Islet of Langerhans (tissue), 1 donor: ENCODE data around the gene BEX5.
"Not testable (repeated sequence)": the region's sequence is repeated elsewhere in the genome, so short reads cannot be mapped to it uniquely, and the experiment has no call there.

Experiments used
- FAIRE-seq: peaks from one replicate; lab custom pipeline; 2011; peaks lifted over from hg19 to GRCh38; lab: Jason Lieb, UNC

BEX5 gene

DNA sequence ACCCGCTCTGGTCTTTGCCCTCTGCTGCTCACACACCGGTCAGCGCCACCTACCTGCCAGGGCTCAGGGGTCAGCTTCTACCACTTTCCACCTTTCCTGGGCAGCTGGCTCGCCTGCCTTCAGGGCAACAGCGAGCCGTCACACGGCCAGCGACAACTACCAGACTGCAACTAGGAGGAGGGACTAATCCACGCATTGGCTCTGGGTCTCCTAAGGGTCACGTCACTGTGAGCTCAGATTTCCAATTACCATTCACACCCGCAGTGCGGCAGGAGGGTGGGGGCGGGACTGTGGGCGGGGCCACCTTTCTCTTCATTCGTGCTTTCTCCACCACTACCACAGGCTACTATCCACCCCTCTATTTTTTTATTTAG is at the start of gene BEX5:
Gene BEX5 (minus strand): TSS at position 172 of the 374 bp plus-strand sequence. CDS start 1,712 bp downstream, outside the sequence.
- peak; percentile 64 for FAIRE-seq

DNA sequence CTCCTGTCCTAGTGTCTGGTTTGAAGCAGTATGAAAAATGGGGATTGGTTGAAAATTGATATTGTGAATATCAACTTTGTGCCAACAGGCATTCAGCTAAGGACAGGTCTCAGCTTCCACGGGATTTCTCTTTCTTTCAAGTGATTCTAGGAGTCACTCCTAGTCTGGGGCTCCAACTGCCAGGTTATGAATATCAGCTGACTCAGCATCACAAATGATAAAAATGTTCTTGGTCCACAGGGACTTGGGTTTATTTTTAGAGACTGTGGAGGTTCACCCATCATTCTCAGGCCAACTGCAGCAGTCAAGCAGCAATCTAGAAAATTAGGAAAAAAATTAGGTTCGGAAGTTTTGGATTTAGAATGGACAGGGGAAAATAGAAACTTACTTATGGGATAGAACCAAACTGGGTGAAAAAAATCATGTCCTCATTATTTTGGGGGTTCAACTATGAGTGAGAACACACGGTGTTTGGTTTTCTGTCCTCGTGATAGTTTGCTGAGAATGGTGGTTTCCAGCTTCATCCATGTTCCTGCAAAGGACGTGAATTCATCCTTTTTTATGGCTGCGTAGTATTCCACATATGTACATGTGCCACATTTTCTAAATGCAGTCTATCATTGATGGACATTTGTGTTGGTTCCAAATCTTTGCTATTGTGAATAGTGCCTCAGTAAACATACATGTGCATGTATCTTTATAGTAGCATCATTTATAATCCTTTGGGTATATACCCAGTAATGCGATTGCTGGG is 30.4 kb upstream of the BEX5 start:
- FAIRE-seq = no peak

DNA sequence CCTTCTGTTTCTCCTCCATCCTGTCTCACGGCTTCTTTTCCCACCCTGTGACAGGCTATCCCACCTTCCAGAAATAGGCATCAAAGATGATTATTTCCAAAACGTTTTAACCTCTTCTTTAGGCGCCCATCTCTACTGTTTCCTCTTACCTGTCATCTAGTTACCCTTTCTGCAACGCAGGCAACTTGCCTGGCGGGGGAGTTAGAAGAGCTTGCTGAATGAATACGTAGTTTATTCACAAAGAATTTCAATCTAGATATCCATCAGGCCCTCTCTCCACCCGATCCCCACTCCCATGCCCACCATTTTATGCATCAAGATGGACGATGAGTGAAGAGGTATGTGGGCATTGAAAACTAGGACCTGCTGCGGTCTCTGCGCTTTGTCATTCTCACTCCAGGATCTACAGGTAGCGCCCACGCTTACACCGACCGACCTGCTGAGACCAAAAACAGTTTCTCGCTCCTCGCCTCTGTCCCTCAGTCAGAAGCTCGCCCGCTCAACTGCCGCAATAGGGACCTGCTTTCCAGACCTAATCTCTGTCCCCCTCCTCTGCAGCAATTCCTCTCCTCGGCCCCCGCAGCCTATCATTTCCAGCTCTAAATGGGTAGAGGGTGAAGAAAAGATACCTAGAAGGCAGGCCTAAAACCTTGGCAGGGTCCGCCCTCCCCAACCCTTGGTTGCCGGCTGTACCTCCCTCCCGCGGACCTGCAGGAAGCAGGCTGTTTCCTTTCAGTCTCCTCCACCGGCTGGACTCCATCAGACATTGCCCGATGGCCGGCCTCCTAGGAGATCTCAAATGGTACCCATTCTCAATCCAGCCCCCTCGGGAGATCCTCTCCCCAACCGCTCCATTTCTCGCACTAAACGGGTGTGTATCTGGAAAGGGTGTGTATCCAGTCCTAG is 624 bp downstream of the BEX5 start:
- FAIRE-seq = no peak

DNA sequence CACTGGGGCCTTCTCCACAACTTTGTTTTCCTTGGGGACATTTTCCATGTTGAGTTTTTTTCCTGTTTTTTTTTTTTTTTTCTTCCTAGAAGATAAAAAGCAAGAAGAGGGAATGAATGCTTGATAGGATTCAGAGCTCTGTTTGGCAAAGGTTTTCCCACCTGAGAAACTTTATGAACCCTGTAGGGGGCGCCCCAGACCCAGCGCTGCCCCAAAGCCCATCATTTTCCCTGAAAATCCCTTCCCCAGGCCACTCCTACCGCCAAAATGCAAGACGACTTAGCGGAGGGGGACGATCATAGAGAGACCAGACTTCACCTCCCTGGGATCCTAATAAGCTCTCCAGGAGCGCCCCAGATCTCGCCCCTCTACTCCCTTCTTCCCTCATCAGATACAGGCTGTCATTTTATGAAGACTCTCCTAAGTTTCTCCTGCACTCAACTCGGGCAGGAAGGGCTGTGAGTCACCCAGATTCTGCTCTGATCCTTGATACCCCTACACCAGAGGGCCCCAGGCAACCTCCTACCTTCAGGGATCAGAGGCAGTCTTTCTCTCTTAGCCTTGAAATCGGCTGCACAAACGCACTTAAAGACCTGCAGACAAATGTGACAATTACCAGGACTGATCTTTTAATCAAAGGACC is 1.4 kb downstream of the BEX5 start:
- no peak for FAIRE-seq

- not testable (repeated sequence) for FAIRE-seq
Observed at GRCh38 chrX:102142274-102142673, 13.5 kb downstream of the BEX5 start, which contains the start of gene TCEAL6. Gene TCEAL6 (minus strand): TSS chrX:102142481.

GRCh38 chrX:102141631-102142030 is 14.1 kb downstream of the BEX5 start:
- not testable (repeated sequence) for FAIRE-seq

DNA sequence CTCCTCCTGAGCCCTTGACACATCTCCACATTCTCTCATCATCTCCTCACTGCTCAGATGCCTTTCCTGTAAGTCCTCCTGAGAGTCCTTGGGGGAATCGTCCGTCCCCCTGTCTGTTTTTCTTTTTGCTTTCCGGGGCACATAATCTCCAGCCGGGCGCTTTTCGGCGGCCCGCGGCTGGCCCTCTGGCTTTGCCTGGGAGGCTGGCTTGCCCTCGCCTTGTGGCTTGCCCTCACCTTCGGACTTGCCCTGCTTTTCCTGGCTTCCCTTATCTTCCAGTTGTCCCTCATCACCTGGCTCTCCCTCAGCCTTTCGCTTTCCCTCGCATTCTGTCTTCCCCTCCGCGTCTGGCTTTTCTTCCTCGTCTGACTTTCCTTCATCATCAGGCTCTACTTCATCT is 14.9 kb downstream of the BEX5 start:
- FAIRE-seq = not testable (repeated sequence)

DNA sequence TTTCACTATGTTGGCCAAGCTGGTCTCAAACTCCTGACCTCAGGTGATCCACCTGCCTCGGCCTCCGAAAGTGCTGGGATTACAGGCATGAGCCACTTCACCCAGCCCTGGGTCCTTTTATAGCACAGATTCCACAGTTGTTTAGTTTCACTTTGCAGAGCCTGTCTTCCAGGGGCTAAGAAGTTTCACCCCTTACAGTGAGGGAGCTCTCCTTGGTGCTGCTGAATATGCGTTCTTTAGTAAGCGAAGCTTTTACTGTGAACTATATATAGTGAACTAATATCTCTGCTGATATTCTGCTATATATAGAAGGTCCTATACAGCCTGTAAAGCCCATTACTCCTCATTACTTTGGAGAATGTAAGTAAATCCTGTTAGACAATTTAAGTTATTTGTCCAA is 17.7 kb downstream of the BEX5 start:
- FAIRE-seq = no peak

DNA sequence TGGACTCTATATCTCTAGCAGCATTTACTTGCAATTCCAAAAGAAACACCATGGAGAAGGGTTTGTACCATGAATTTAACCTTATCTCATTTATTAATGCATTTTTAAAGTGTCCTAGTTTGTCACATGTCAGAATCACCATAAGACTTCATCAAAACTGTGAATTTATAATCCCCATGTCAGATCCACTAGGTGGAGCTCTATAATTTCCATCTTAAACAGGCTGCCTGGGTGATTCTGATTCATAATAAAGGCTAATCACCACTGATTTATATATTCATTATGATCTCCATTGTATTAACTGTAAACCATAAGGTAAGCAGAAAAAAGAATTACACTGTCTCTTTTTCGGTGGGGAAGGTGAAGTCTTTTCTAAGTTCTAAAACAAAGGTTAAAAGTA is 26.3 kb downstream of the BEX5 start:
- FAIRE-seq = peak; percentile 98

GRCh38 chrX:102126863-102127262 is 28.9 kb downstream of the BEX5 start:
- FAIRE-seq = no peak

GRCh38 chrX:102126080-102126818 is 29.5 kb downstream of the BEX5 start:
- FAIRE-seq = not testable (repeated sequence)

DNA sequence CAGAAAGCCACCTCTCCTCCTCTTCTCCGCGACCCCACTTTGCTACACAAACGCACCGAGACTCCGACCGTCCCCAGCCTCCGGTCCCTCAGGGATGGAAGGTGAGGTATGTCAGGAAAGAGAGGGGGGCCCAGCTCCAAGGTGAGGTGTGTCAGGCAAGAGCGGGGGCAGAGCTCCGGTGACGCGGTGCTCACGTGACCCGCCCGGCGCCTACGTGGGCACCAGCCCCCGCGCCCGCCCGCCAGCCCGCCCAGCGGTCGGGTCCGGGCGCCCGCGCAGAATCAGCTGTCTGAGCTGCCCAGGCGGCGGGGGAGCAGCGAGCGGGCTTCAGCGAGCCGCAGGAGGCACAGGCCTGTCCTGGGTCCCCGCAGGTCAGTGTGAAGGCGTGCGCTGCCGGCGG is 30.3 kb downstream of the BEX5 start, which contains the start of gene TCEAL2:
Gene TCEAL2 (plus strand): TSS at position 244 of the 400 bp plus-strand sequence. CDS start 1,152 bp downstream, outside the sequence.
- not testable (repeated sequence) for FAIRE-seq

DNA sequence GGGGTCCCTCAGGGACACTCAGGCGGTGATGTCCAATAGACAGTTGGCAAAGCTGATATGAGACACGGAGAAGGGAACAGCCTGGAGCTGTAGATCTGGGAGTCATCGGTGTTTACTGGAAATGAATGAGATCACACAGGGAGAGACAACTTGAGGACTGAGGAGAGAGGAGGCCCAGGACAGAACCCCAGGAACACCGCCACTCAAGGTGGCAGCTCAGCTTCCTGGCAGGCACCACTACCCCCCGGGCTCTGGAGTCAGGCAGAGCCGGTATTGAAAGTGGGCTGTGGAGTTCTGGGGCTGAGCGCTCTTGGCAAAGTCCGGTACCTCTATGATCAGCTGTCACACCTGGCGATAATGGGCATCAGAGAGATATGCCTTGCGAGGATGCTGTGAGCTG is 30.8 kb downstream of the BEX5 start:
- FAIRE-seq = not testable (repeated sequence)

DNA sequence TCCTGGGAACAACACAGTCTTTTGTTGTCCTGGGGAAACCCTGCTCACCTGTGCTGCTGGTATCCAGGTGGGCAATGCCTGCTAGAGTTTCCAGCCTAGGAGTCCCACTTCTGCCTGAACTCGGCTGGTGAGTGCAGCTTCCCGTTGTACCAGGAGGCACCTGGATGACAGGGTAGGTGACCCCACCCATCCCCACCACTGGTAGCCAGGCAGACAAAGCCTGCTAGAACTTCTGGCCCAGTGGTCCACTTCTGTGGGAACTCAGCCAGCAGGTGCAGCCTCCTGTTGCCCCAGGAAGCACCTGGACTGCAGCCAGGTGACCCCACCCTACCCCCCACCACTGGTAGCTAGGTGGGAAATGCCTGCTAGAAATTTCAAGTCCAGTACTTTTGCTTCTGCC is 40.0 kb downstream of the BEX5 start:
- FAIRE-seq = no peak

DNA sequence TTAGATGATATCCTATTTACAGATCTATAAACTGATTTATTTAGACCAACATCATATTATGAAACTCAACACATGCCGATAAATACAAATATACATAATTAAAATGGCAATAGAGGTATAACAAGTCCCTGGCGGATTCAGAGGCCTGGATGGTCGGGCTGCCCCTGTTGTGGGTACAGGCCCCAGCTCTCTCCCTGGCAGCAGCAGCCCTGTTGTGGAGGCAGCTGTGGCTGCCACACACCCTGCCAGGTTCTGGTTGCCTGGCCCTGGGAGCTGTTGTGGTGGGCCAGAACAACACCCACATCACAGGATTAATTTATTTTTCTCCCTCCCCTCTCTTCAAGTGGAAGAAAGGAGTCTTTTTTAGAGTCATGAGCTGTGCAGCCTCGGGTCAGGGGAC is 42.4 kb downstream of the BEX5 start:
- no peak for FAIRE-seq
